ENCODE measurements around the gene LDHAL6B. TPM values are rescaled to one million over a fixed set of nuclear protein-coding genes. Genes with fewer than 3 reads are reported as not detected.

The LDHAL6B gene
- not detected for polyA plus RNA-seq (2012; ENCODE audit: insufficient read depth, insufficient read length, low read depth)

DNA sequence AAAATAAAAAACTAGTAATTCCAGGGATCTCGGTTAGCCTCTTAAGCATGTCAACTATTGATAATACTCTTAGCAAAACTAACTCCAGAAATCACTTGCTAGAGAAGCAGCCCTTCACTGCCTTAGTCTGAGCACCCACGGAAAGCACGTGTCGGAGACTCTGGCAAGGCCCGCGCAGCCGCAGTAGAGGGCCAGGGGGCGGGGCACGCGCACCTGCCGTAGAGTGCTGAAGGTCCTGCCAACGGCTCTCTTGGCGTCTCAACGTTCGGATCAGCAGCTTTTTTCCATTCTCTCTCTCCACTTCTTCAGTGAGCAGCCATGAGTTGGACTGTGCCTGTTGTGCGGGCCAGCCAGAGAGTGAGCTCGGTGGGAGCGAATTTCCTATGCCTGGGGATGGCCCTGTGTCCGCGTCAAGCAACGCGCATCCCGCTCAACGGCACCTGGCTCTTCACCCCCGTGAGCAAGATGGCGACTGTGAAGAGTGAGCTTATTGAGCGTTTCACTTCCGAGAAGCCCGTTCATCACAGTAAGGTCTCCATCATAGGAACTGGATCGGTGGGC is at the start of gene LDHAL6B:
Gene LDHAL6B, plus strand, starts transcription at position 221 of the 561 bp plus-strand sequence. Its CDS starts 98 bp downstream, at position 319.
- H3K4me3 ChIP-seq (ENCODE audit: low read depth, low read length) = no peak within 1 kb of the TSS
- no peaks in the 10 kb centered on the region for H3K4me1 ChIP-seq
- H3K27me3 ChIP-seq = no peaks in the 10 kb centered on the region; the same call in 1 of the 2 replicates
- H3K36me3 ChIP-seq = no peaks in the 10 kb centered on the region
- DNase-seq = no peak
- TF ChIP-seq, protein P1, sequence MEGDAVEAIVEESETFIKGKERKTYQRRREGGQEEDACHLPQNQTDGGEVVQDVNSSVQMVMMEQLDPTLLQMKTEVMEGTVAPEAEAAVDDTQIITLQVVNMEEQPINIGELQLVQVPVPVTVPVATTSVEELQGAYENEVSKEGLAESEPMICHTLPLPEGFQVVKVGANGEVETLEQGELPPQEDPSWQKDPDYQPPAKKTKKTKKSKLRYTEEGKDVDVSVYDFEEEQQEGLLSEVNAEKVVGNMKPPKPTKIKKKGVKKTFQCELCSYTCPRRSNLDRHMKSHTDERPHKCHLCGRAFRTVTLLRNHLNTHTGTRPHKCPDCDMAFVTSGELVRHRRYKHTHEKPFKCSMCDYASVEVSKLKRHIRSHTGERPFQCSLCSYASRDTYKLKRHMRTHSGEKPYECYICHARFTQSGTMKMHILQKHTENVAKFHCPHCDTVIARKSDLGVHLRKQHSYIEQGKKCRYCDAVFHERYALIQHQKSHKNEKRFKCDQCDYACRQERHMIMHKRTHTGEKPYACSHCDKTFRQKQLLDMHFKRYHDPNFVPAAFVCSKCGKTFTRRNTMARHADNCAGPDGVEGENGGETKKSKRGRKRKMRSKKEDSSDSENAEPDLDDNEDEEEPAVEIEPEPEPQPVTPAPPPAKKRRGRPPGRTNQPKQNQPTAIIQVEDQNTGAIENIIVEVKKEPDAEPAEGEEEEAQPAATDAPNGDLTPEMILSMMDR (IDR thresholded peaks at IDR 0.05; ENCODE audit: low read depth, low read length) = no peak
- H3K9me3 ChIP-seq = no peaks in the 10 kb centered on the region

GRCh38 chr15:59157396-59157795 is 49.2 kb upstream of the LDHAL6B start:
- no peak overlapping the region for H3K4me3 ChIP-seq (ENCODE audit: low read depth, low read length)
- H3K4me1 ChIP-seq = no peaks in the 10 kb centered on the region
- no peaks in the 10 kb centered on the region for H3K27me3 ChIP-seq
- H3K36me3 ChIP-seq = no peaks in the 10 kb centered on the region
- no peak for DNase-seq
- TF ChIP-seq, protein P1 (IDR thresholded peaks at IDR 0.05; ENCODE audit: low read depth, low read length) = no peak
- no peaks in the 10 kb centered on the region for H3K9me3 ChIP-seq

DNA sequence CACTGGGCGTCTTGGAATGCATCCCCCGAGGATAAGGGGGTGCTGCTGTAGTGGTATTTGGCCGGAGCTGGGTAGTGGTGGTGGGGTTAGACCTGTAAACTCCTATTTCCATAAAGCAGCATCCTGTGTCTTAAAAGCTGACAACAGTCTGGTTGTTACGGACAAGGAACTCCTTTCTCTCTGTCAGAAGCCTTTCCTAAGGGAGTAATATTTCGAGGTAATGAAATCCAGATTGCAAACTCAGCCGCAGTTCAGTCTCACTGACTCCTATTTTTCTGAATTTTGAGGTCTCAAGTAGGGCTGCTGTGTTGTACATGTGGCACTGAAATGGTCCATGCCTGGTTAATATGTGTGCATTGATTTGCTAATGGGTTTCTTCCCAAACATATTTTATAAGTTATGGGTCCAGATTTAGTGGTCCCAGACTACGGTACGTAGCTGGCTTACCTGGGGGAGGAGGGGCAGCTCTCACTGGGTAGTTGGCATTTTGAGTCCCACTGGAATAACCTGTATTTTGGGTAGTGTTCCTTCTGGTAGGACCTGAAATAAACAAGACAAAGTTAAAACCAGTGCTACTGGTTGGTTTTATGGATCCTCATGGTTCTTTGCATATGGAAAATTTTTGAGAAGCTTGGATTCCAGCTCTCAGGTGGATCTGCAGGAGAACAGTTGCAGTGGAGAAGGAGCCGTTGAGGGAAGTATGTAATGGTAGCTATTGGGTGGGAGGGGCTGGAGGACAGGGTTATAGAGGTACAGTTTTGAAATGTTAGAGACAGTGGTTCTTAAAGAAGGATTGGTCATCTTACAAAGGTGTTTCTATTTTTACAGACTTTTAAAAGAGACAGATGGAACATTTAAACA is 48.6 kb upstream of the LDHAL6B start:
- Histone ChIP-seq H3K4me3 (ENCODE audit: low read depth, low read length) (no peak overlapping the region), H3K27me3 (no peaks in the 10 kb centered on the region), H3K4me1 (no peaks in the 10 kb centered on the region), H3K9me3 (no peaks in the 10 kb centered on the region), H3K36me3 (no peaks in the 10 kb centered on the region)
- TF ChIP-seq, protein P1 (IDR thresholded peaks at IDR 0.05; ENCODE audit: low read depth, low read length) = no peak
- DNase-seq = no peak

DNA sequence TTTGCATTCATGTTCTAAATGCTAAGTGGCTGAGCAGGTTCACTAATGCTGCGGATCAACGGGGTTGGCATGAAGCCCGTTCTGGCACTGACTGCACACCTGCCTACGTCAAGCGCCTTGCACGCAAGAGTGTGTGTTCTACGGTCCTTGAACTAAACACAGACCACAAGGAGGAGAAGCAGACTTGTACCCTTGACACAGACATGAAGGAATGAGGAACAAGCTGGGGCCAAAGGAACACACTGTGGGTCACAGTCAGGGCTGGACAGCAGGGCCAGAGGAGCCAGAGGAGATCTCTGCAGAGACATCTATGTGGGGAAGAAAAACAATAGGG is 48.0 kb upstream of the LDHAL6B start:
- TF ChIP-seq, protein P1 (IDR thresholded peaks at IDR 0.05; ENCODE audit: low read depth, low read length) = no peak
- DNase-seq = no peak

GRCh38 chr15:59159210-59159609 is 47.4 kb upstream of the LDHAL6B start:
- TF ChIP-seq, protein P1 (IDR thresholded peaks at IDR 0.05; ENCODE audit: low read depth, low read length) = no peak
- DNase-seq = no peak
- H3K4me3 ChIP-seq (ENCODE audit: low read depth, low read length) = no peak overlapping the region
- H3K9me3 ChIP-seq = no peaks in the 10 kb centered on the region
- H3K27me3 ChIP-seq = no peaks in the 10 kb centered on the region
- no peaks in the 10 kb centered on the region for H3K36me3 ChIP-seq
- H3K4me1 ChIP-seq = no peaks in the 10 kb centered on the region

More for the DNA sequence above, 48.0 kb upstream of the LDHAL6B start:
- Histone ChIP-seq H3K4me1 (no peaks in the 10 kb centered on the region), H3K9me3 (no peaks in the 10 kb centered on the region), H3K27me3 (no peaks in the 10 kb centered on the region), H3K4me3 (ENCODE audit: low read depth, low read length) (no peak overlapping the region), H3K36me3 (no peaks in the 10 kb centered on the region)

All from BE2C (cell line).